ENCODE data around the gene RPL10. TPM values are rescaled to one million over a fixed set of nuclear protein-coding genes. Genes with fewer than 3 reads are reported as not detected.
A peak's percentile ranks its signal among the peaks of the same experiment; 100 is the strongest.

Gene RPL10
- total RNA-seq, 1 donor from 2014 or later: 2,364 TPM

DNA sequence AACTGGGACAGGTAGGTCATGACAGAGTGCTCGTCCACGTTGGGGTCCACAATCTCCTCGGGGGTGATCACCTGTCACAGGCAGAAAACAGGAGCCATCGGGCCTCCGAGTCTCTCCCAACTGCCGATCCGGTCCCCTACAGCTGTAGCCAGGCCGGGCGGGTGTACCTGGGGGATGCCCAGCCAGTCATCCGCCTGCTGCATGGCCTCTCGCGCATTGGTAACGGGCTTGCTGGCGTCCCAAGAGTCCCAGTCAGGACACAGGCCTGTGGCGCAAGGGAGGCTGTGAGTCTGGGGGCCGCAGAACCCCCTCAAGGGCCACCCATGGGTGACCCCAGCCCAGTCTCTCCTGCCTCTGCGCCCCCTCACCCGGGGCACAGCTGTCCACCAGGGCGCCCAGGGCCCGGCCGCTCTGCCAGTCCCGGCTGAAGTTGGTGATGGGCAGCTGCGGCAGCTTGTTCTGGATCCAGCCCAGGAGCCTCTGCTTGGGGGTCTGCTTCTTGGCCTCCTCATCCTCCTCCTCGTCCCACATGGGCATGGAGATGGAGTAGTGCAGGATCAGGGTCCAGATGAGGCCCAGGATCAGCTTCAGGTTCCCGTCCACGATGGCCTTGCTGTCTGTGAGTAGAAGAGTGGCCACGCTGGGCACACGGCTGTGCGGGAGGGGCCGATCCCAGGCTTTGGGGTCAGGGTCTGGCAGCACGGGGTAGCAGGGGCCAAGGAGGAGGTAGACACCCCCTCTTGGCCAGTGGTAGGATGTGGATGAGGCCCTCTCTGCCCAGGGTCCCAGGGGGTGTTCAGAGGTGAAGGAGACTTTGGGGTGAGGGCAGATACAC lies 30.5 kb upstream of the RPL10 start:
- H3K36me3 Mint-ChIP-seq (ENCODE audit: insufficient read depth): peaks cover 4% of the 10 kb centered on the region

DNA sequence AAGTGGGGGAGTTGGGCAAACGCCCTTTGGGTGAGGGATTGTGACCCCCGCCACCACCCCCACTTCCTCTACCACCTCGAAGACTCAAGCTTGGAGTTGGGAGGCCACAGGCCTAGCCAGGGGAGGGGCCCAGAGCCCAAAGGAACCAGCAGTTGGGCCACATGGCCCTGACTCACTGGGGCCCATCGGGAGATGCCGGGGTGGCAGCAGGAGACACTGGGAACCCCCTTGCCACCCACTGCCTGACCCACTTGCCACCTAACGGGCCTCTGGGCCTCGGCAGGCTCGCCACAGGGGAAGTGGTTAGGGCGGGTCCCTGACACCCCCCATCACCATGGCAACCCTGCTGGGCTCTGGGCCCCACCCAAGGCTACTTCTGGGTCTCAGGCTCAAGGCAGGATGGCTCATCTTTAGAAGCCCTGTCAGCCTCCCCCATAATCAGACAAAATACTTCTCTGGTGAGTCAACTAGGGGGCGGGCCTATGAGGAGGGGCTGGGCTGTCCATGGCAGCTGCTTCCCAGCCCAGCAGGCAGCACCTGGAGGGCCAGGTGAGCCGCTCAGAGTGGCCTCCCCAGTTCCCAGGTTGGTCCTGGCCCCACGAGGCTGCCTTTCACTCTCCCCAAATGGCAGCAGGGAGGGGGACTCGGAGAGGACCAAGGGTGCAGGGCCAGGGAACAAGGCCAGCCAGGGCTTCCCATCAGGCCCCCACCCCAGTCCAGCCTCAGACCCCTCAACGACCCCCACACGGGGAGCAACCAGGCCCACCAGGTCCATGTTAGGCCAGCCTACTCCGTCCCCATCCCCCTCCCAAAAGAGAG lies 29.3 kb upstream of the RPL10 start:
- H3K4me3 Mint-ChIP-seq (ENCODE audit: low read depth): peak overlapping the region; percentile 64
- TF ChIP-seq, protein P1, sequence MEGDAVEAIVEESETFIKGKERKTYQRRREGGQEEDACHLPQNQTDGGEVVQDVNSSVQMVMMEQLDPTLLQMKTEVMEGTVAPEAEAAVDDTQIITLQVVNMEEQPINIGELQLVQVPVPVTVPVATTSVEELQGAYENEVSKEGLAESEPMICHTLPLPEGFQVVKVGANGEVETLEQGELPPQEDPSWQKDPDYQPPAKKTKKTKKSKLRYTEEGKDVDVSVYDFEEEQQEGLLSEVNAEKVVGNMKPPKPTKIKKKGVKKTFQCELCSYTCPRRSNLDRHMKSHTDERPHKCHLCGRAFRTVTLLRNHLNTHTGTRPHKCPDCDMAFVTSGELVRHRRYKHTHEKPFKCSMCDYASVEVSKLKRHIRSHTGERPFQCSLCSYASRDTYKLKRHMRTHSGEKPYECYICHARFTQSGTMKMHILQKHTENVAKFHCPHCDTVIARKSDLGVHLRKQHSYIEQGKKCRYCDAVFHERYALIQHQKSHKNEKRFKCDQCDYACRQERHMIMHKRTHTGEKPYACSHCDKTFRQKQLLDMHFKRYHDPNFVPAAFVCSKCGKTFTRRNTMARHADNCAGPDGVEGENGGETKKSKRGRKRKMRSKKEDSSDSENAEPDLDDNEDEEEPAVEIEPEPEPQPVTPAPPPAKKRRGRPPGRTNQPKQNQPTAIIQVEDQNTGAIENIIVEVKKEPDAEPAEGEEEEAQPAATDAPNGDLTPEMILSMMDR (IDR thresholded peaks at IDR 0.05; ENCODE audit: unreplicated experiment): no peak
- peaks cover 3% of the 10 kb centered on the region for H3K36me3 Mint-ChIP-seq (ENCODE audit: insufficient read depth)
- no peaks in the 10 kb centered on the region for H3K9me3 Mint-ChIP-seq (ENCODE audit: low read depth)
- H3K27ac Mint-ChIP-seq: peak overlapping the region; percentile 79
- DNase-seq (ENCODE audit: low spot score, unreplicated experiment): no peak
- peaks cover 2% of the 10 kb centered on the region for H3K4me1 Mint-ChIP-seq (ENCODE audit: low read depth)
- H3K27me3 Mint-ChIP-seq: no peaks in the 10 kb centered on the region

More for the DNA sequence above, 30.5 kb upstream of the RPL10 start:
- H3K4me1 Mint-ChIP-seq (ENCODE audit: low read depth): peaks cover 2% of the 10 kb centered on the region
- no peak for DNase-seq (ENCODE audit: low spot score, unreplicated experiment)
- TF ChIP-seq, protein P1 (IDR thresholded peaks at IDR 0.05; ENCODE audit: unreplicated experiment): no peak
- no peaks in the 10 kb centered on the region for H3K27me3 Mint-ChIP-seq
- H3K27ac Mint-ChIP-seq: peak overlapping the region; percentile 89
- no peaks in the 10 kb centered on the region for H3K9me3 Mint-ChIP-seq (ENCODE audit: low read depth)
- H3K4me3 Mint-ChIP-seq (ENCODE audit: low read depth): no peak overlapping the region

DNA sequence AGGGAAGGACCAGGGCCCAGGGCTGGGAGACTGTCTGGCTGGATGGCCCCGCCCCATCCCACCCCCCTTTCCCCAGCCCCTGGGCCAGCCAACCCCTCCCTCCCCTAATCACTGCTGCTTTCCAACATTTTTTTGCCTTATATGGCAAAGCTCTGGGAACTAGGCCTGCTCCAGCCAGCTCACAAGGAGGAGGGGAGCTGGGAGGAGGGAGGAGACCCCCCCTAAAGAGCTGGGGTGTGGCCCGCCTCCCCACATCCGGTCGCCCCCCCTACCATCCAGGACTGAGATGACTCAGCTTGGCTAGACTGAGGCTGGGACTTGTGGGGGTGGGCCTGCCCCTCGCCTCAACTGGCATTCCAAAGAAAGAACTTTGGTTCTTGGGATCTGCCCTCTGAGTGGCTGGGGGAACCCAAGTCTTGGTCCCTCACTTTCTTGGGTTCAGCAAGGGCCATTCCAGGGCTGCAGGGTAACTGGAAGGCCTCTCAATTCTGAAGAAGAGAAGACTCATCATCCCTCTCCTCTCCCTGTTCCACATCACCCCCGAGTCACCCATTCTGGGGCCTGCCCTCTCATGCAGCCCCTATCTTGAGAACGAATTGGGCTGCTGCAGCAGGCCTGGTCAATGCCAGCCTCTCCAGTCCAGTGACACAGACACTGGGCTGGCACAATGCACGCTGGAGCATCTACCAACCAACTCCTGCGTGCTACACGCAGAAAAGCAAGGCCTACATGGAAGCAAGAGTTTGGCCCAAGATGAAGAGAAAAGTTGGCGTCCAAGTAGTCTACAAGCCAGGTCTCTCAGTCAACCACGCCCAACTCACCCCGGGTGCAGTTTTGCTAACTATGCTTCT lies 28.5 kb upstream of the RPL10 start:
- H3K9me3 Mint-ChIP-seq (ENCODE audit: low read depth): no peaks in the 10 kb centered on the region

DNA sequence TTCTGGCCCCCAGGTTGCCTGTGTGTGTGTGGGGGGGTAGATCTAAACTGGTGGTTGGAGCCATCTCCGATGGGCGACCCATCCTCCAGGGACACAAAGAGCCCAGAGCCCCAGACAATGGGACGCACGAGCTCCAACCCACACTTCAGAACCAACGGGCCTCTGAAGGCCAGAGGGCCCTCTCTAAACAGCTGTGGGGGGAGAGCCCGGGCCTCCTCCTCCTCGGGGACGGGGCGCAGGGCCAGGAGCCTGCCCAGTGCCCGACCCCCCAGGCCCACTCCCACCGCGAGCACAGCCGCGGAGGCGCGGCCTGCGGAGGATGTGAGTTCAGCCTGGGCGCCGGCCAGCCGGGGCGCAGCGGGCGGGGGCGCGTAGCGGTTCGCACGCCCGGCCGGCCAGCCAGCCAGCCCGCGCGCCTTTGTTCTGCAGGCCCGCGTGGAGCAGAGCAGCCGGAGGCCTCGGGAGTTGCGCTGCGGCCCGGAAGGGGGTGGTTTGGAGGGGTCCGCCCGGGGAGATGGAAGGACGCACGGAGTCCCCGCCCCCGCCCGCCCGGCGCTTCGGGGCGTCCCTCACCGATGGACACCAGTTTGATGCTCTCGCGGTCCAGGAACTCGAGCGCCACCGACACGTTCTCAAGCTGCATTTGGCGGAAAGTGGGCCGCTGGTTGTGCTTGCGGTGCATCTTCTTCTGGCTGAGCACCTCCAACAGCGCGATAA lies 27.7 kb upstream of the RPL10 start:
- H3K9me3 Mint-ChIP-seq (ENCODE audit: low read depth): no peaks in the 10 kb centered on the region
- H3K27me3 Mint-ChIP-seq: no peaks in the 10 kb centered on the region
- H3K4me1 Mint-ChIP-seq (ENCODE audit: low read depth): peaks cover 2% of the 10 kb centered on the region
- H3K27ac Mint-ChIP-seq: peak overlapping the region; percentile 97
- H3K4me3 Mint-ChIP-seq (ENCODE audit: low read depth): peak overlapping the region; percentile 81
- H3K36me3 Mint-ChIP-seq (ENCODE audit: insufficient read depth): no peaks in the 10 kb centered on the region
- no peak for DNase-seq (ENCODE audit: low spot score, unreplicated experiment)
- TF ChIP-seq, protein P1 (IDR thresholded peaks at IDR 0.05; ENCODE audit: unreplicated experiment): no peak

More for the DNA sequence above, 28.5 kb upstream of the RPL10 start:
- Mint-ChIP-seq H3K4me1 (ENCODE audit: low read depth) (peaks cover 2% of the 10 kb centered on the region), H3K36me3 (ENCODE audit: insufficient read depth) (peaks cover 2% of the 10 kb centered on the region), H3K27me3 (no peaks in the 10 kb centered on the region), H3K4me3 (ENCODE audit: low read depth) (peak overlapping the region; percentile 76), H3K27ac (peak overlapping the region; percentile 97)
- TF ChIP-seq, protein P1 (IDR thresholded peaks at IDR 0.05; ENCODE audit: unreplicated experiment): no peak
- peak; percentile 56 for DNase-seq (ENCODE audit: low spot score, unreplicated experiment)

All from progenitor cell of endocrine pancreas (in vitro differentiated cells).